ENCODE results near the gene TMEM151B. TPM values are rescaled to one million over a fixed set of nuclear protein-coding genes. Genes with fewer than 3 reads are reported as not detected.

Gene TMEM151B
- total RNA-seq, 1 experiment from 2014 or later = not detected

GRCh38 chr6:44284121-44284520 is 13.9 kb downstream of the TMEM151B start:
- no peak for DNase-seq (ENCODE audit: low read depth in 1 of 2, low spot score in 2 of 2)
- Histone ChIP-seq H3K9me3 (replicated peaks) (no peaks in the 10 kb centered on the region), H3K27ac (no peak overlapping the region), H3K4me3 (no peak overlapping the region), H3K4me1 (replicated peaks) (peaks cover 5% of the 10 kb centered on the region), H3K27me3 (replicated peaks) (peaks cover 13% of the 10 kb centered on the region), H3K36me3 (no peaks in the 10 kb centered on the region)

GRCh38 chr6:44284867-44285266 is 14.6 kb downstream of the TMEM151B start:
- Histone ChIP-seq H3K27me3 (replicated peaks) (peaks cover 19% of the 10 kb centered on the region), H3K27ac (no peak overlapping the region), H3K4me3 (no peak overlapping the region), H3K36me3 (no peaks in the 10 kb centered on the region), H3K4me1 (replicated peaks) (no peaks in the 10 kb centered on the region), H3K9me3 (replicated peaks) (no peaks in the 10 kb centered on the region)
- no peak for DNase-seq (ENCODE audit: low read depth in 1 of 2, low spot score in 2 of 2)

GRCh38 chr6:44285552-44286284 is 15.5 kb downstream of the TMEM151B start:
- Histone ChIP-seq H3K27ac (no peak overlapping the region), H3K4me3 (no peak overlapping the region), H3K9me3 (replicated peaks) (no peaks in the 10 kb centered on the region), H3K36me3 (no peaks in the 10 kb centered on the region), H3K4me1 (replicated peaks) (no peaks in the 10 kb centered on the region), H3K27me3 (replicated peaks) (peaks cover 28% of the 10 kb centered on the region)
- no peak for DNase-seq (ENCODE audit: low read depth in 1 of 2, low spot score in 2 of 2)

DNA sequence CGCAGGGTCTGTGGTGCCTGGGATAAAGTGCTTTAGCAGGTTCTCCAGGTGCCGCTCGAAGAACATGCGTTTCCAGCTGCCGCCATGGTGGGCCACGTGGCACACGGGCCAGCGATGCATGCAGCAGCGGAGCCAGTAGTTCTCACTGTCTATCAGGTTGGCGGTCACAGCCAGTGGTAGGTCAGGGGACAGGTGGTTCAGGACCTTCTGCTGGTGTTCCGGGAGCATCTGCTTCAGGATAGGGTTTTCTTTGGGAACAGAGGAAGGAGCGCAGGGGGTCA is 16.0 kb downstream of the TMEM151B start:
- no peak overlapping the region for H3K27ac ChIP-seq
- no peak for DNase-seq (ENCODE audit: low read depth in 1 of 2, low spot score in 2 of 2)
- no peaks in the 10 kb centered on the region for H3K4me1 ChIP-seq (replicated peaks)
- H3K36me3 ChIP-seq = no peaks in the 10 kb centered on the region
- no peaks in the 10 kb centered on the region for H3K9me3 ChIP-seq (replicated peaks)
- no peak overlapping the region for H3K4me3 ChIP-seq
- H3K27me3 ChIP-seq (replicated peaks) = peaks cover 29% of the 10 kb centered on the region

- no peak for DNase-seq (ENCODE audit: low read depth in 1 of 2, low spot score in 2 of 2)
- H3K36me3 ChIP-seq = no peaks in the 10 kb centered on the region
- H3K9me3 ChIP-seq (replicated peaks) = no peaks in the 10 kb centered on the region
- H3K27me3 ChIP-seq (replicated peaks) = peaks cover 34% of the 10 kb centered on the region
- H3K4me3 ChIP-seq = no peak overlapping the region
- no peaks in the 10 kb centered on the region for H3K4me1 ChIP-seq (replicated peaks)
- H3K27ac ChIP-seq = no peak overlapping the region
These were observed 16.5 kb downstream of the TMEM151B start for GRCh38 chr6:44286747-44287146.

DNA sequence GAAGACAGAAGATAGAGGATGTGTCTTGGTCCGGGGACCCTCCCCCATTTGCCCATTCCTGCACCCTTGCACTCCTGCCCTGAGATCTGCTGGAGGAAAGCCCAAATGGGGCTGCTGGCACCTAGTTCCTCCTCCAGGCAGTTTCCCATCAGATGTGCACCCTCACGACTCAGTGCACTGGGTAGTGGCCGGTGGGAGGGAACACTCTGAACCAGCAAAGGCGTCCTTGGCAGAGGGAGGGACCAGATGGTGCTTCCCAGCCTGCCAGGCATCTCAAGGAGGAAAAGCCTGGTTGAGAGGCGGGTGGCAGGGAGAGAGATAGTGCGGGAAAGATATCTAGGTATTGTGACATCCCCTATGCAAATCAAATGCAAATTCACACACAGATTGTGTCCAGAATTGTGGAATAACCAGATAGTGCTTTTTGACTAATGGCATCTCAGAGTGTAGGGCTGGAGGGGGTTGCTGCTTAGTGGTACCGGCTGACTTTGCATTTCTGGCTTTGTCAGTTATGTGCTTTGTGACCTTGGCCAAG is 19.5 kb downstream of the TMEM151B start:
- no peak overlapping the region for H3K4me3 ChIP-seq
- H3K27ac ChIP-seq = no peak overlapping the region
- peaks cover 48% of the 10 kb centered on the region for H3K27me3 ChIP-seq (replicated peaks)
- no peaks in the 10 kb centered on the region for H3K36me3 ChIP-seq
- no peaks in the 10 kb centered on the region for H3K9me3 ChIP-seq (replicated peaks)
- no peaks in the 10 kb centered on the region for H3K4me1 ChIP-seq (replicated peaks)
- DNase-seq (ENCODE audit: low read depth in 1 of 2, low spot score in 2 of 2) = no peak

- Histone ChIP-seq H3K4me1 (replicated peaks) (no peaks in the 10 kb centered on the region), H3K27ac (no peak overlapping the region), H3K27me3 (replicated peaks) (peaks cover 66% of the 10 kb centered on the region), H3K36me3 (no peaks in the 10 kb centered on the region), H3K9me3 (replicated peaks) (no peaks in the 10 kb centered on the region), H3K4me3 (no peak overlapping the region)
- no peak for DNase-seq (ENCODE audit: low read depth in 1 of 2, low spot score in 2 of 2)
These were observed 21.6 kb downstream of the TMEM151B start for GRCh38 chr6:44291841-44292240.

DNA sequence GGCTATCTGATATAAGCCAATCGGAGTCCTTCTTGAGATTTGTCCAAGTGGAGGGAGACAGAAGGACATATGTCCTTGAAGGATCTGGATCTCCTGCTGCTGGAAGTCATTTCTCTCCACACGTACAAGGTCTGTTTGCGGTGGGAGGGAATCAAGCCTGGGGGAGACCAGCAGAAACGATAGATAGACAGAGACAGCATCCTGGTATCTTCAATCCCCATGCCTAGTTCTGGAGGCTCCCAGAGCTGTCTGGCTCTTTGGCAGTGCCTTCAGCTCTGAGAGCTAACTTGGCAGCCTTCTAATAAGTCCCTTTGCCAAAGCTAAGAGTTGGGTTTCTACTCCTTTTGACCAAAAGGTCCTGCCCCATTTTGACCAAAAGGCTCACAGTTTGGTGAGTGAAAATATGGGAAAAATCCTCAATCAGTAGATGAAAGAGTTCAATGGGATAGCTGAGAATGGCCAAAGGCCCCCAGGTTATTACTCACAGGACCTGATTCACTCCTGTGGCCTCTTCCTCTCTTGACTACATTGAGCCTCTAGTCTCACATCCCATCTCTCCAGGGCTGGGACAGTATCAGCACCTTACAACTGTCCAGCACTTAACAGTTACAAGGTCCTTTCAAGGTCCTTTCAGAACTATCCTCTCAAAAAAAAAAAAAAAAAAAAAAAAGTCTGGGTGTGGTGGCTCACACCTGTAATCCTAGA is 22.6 kb downstream of the TMEM151B start:
- Histone ChIP-seq H3K27ac (no peak overlapping the region), H3K4me3 (no peak overlapping the region), H3K36me3 (no peaks in the 10 kb centered on the region), H3K9me3 (replicated peaks) (no peaks in the 10 kb centered on the region), H3K4me1 (replicated peaks) (peaks cover 8% of the 10 kb centered on the region), H3K27me3 (replicated peaks) (peaks cover 76% of the 10 kb centered on the region)
- no peak for DNase-seq (ENCODE audit: low read depth in 1 of 2, low spot score in 2 of 2)

GRCh38 chr6:44294832-44295791 is 24.9 kb downstream of the TMEM151B start:
- Histone ChIP-seq H3K9me3 (replicated peaks) (no peaks in the 10 kb centered on the region), H3K27me3 (replicated peaks) (peaks cover 68% of the 10 kb centered on the region), H3K27ac (no peak overlapping the region), H3K36me3 (peaks cover 2% of the 10 kb centered on the region), H3K4me3 (no peak overlapping the region), H3K4me1 (replicated peaks) (peaks cover 10% of the 10 kb centered on the region)
- no peak for DNase-seq (ENCODE audit: low read depth in 1 of 2, low spot score in 2 of 2)

DNA sequence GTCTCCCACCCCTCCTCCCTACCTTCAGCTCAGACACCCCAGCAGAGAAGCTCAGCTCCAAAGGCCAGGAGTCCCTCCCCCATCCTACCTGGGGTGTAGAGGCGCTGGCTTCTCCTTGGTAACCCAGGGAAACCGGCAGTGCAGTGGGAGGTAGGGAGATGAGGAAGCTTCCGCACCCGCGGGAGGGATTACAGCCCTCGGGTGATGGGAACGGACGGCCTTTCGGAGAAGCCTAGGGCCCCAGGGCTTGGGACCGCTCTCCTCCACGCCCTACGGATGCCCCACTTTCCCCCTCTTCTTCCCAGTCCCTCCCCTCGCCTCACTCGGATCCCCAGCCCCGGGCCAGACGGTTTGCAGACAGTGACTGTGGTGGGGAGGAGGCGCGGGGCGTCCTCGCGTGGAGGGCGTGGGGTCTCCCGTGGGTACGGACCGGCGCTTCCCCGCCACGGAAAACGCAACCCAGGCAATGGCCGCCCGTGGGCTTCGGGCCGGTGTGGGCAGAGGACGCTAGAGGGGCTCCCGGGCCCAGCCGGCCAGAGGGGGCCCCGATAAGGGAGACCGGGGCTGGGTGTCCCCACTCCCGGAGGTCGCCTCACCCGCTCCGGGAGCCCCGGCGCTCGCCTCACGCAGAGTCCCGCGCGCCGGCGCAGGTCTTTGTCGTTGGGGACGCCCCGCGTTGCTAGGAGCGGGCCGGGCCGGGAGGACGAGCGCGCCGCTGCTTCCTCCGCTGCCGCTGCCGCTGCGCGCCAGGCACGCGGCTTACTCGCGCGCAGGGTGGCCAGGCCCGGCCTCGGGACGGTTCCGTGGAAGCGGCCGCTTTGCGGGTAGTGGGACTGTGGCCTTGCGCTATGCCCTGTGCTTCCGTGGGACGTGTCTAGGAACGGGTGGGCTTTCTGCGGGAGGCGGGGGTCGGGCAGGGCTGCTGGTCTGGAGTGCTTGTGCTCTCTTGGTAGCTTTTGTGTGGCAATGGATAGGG is 27.1 kb downstream of the TMEM151B start:
- Histone ChIP-seq H3K27ac (no peak overlapping the region), H3K4me3 (no peak overlapping the region), H3K4me1 (replicated peaks) (peaks cover 10% of the 10 kb centered on the region), H3K27me3 (replicated peaks) (peaks cover 46% of the 10 kb centered on the region), H3K36me3 (peaks cover 24% of the 10 kb centered on the region), H3K9me3 (replicated peaks) (no peaks in the 10 kb centered on the region)
- no peak for DNase-seq (ENCODE audit: low read depth in 1 of 2, low spot score in 2 of 2)

- H3K27ac ChIP-seq = no peak overlapping the region
- peaks cover 10% of the 10 kb centered on the region for H3K4me1 ChIP-seq (replicated peaks)
- no peak overlapping the region for H3K4me3 ChIP-seq
- no peak for DNase-seq (ENCODE audit: low read depth in 1 of 2, low spot score in 2 of 2)
- no peaks in the 10 kb centered on the region for H3K9me3 ChIP-seq (replicated peaks)
- peaks cover 33% of the 10 kb centered on the region for H3K36me3 ChIP-seq
- peaks cover 39% of the 10 kb centered on the region for H3K27me3 ChIP-seq (replicated peaks)
These were observed 28.0 kb downstream of the TMEM151B start for GRCh38 chr6:44298055-44298803.

DNA sequence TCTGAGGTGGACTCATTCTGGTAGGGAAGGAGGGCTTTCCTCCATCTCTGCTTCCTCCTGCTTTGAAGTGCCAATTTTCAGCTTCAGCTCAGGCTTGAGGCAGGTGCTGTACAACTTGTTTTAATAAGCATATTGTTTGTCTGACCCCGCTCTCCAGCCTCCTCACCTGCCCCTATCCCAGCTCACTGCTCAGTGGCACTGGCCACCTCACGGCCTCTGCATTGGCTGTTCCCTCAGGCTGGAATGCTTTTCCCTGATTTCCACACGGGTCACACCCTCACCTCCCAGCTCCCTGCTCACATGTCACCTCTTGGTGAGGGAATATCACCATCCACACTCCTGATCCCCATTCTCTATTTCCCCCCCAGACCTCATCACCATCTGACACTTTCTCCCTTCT is 28.6 kb downstream of the TMEM151B start:
- Histone ChIP-seq H3K36me3 (peaks cover 39% of the 10 kb centered on the region), H3K4me1 (replicated peaks) (peaks cover 10% of the 10 kb centered on the region), H3K27ac (no peak overlapping the region), H3K27me3 (replicated peaks) (peaks cover 39% of the 10 kb centered on the region), H3K9me3 (replicated peaks) (no peaks in the 10 kb centered on the region), H3K4me3 (no peak overlapping the region)
- DNase-seq (ENCODE audit: low read depth in 1 of 2, low spot score in 2 of 2) = no peak

Data from SJSA1 (cell line).